Mesenchymal stem cell (in vitro differentiated cells and primary cell): Measurements from ENCODE around the gene COG4.

Experiments
- DNase-seq: peaks from one replicate; pipeline ENCODE4 v3.0.0-alpha.2; 2013
- H2AFZ ChIP-seq: one replicate; pipeline ENCODE4 v1.6.1; 2013; ENCODE audit warnings: low read depth, mild to moderate bottlenecking, control low read depth, inconsistent platforms, low read length, moderate library complexity
- H2AK5ac ChIP-seq: 2 replicates; pipeline ENCODE4 v1.6.1; 2013; ENCODE audit warnings: low read length, moderate library complexity, mild to moderate bottlenecking, inconsistent platforms; ENCODE audit not compliant: severe bottlenecking
- H2BK120ac ChIP-seq: one replicate; pipeline ENCODE4 v1.6.1; 2013; ENCODE audit warnings: low read depth, mild to moderate bottlenecking, inconsistent platforms, low read length, moderate library complexity
- H2BK12ac ChIP-seq, 2 experiments: one replicate each; pipeline ENCODE4 v1.6.1; 2013; ENCODE audit warnings: inconsistent platforms in 2 of 2, low read length in 2 of 2, mild to moderate bottlenecking in 2 of 2, moderate library complexity in 2 of 2, control low read depth in 1 of 2
- H2BK15ac ChIP-seq: one replicate; pipeline ENCODE4 v1.6.1; 2013; ENCODE audit warnings: mild to moderate bottlenecking, low read depth, inconsistent platforms; ENCODE audit not compliant: poor library complexity, severe bottlenecking
- H2BK5ac ChIP-seq: 2 replicates; pipeline ENCODE4 v1.6.1; 2013; ENCODE audit warnings: low read depth, mild to moderate bottlenecking, low read length, control low read depth, inconsistent platforms; ENCODE audit not compliant: poor library complexity, severe bottlenecking
- H3K14ac ChIP-seq, 2 experiments: one replicate each; pipeline ENCODE4 v1.6.1; 2013; ENCODE audit warnings: inconsistent platforms in 2 of 2, low read length in 2 of 2, control low read depth in 1 of 2, mild to moderate bottlenecking in 1 of 2, moderate library complexity in 1 of 2
- H3K18ac ChIP-seq, 2 experiments: one replicate each; pipeline ENCODE4 v1.6.1; 2013; ENCODE audit warnings: inconsistent platforms in 2 of 2, low read length in 2 of 2, control low read depth in 1 of 2, low read depth in 1 of 2, mild to moderate bottlenecking in 1 of 2
- H3K23ac ChIP-seq, 2 experiments: one replicate each; pipeline ENCODE4 v1.6.1; 2013; ENCODE audit warnings: inconsistent platforms in 2 of 2, low read length in 2 of 2, mild to moderate bottlenecking in 2 of 2, moderate library complexity in 2 of 2, control low read depth in 1 of 2
- H3K27ac ChIP-seq: 2 replicates; pipeline ENCODE4 v1.5.1; 2013; ENCODE audit warnings: mild to moderate bottlenecking, moderate library complexity, low read length, control low read depth, inconsistent platforms; ENCODE audit not compliant: poor library complexity, severe bottlenecking
- H3K27me3 ChIP-seq, 2 experiments: 2 replicates each; pipeline versions ENCODE4 v1.6.1 to v1.7.0; 2013; ENCODE audit warnings: low read length in 2 of 2, mild to moderate bottlenecking in 2 of 2, moderate library complexity in 2 of 2, control low read depth in 1 of 2, inconsistent platforms in 1 of 2; ENCODE audit not compliant: control insufficient read depth in 1 of 2, insufficient read depth in 1 of 2
- H3K36me3 ChIP-seq, 2 experiments: 2 replicates each; pipeline versions ENCODE4 v1.6.1 to v1.7.0; 2013; ENCODE audit warnings: low read length in 2 of 2, control low read depth in 1 of 2, inconsistent platforms in 1 of 2, low read depth in 1 of 2, mild to moderate bottlenecking in 1 of 2; ENCODE audit not compliant: insufficient read depth in 2 of 2, control insufficient read depth in 1 of 2
- H3K4ac ChIP-seq, 2 experiments: one replicate each; pipeline ENCODE4 v1.6.1; 2013; ENCODE audit warnings: inconsistent platforms in 2 of 2, low read length in 2 of 2, mild to moderate bottlenecking in 2 of 2, moderate library complexity in 2 of 2, control low read depth in 1 of 2, low read depth in 1 of 2
- H3K4me1 ChIP-seq: 2 replicates; pipeline ENCODE4 v1.6.1; 2013; ENCODE audit warnings: low read depth, low read length, control low read depth; ENCODE audit not compliant: control insufficient read depth, insufficient read depth
- H3K4me2 ChIP-seq: 2 replicates; pipeline ENCODE4 v1.6.1; 2013; ENCODE audit warnings: low read length, mild to moderate bottlenecking, inconsistent platforms; ENCODE audit not compliant: poor library complexity, severe bottlenecking
- H3K4me3 ChIP-seq, 2 experiments: 2 replicates each; pipeline versions ENCODE4 v1.5.1 to v1.7.0; 2013; ENCODE audit warnings: low read length in 2 of 2, mild to moderate bottlenecking in 2 of 2, control low read depth in 1 of 2, low read depth in 1 of 2; ENCODE audit not compliant: insufficient read depth in 1 of 2
- H3K79me1 ChIP-seq: replicated peaks from 2 replicates; pipeline ENCODE4 v1.6.1; 2013; ENCODE audit warnings: mild to moderate bottlenecking, control low read depth, low read length, inconsistent platforms; ENCODE audit not compliant: poor library complexity, severe bottlenecking
- H3K9ac ChIP-seq: 2 replicates; pipeline ENCODE4 v1.7.0; 2013; ENCODE audit warnings: mild to moderate bottlenecking, low read length, moderate library complexity
- H3K9me3 ChIP-seq: 2 replicates; pipeline ENCODE4 v1.7.0; 2013; ENCODE audit warnings: mild to moderate bottlenecking, low read length; ENCODE audit not compliant: control insufficient read depth
- H4K8ac ChIP-seq: one replicate; pipeline ENCODE4 v1.6.1; 2013; ENCODE audit warnings: inconsistent platforms, mild to moderate bottlenecking, low read length, moderate library complexity
- H4K91ac ChIP-seq: one replicate; pipeline ENCODE4 v1.6.1; 2013; ENCODE audit warnings: mild to moderate bottlenecking, low read length, inconsistent platforms
- WGBS: methylation state at CpG from one replicate; pipeline ENCODE4 v1.1.7; 2013; ENCODE audit warnings: mixed read lengths; 5-methylcytosine and 5-hydroxymethylcytosine counted together

Gene COG4

DNA sequence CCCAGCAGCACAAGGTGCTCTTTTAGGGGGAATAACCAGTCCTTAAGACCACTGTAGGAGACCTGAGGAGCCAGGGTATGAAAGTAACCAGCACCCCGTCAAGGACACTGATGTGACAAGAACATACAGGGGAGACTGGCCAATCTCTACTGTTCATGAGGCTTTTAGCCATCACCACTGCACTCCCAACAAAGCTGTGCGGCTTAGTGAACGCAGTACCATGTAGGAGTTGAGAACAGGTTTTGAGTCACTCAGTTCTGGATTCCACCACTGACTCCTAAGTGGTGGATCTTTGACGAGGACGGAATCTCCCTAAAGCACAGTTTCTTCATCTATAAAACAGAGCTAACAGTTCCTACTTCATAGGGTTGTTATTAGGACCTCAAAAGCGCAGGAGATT lies 26.8 kb downstream of the COG4 start:
- Histone ChIP-seq H4K91ac (no peak overlapping the region), H2AFZ (no peak overlapping the region), H3K18ac (no peak overlapping the region), H4K8ac (no peak overlapping the region), H2BK120ac (no peak overlapping the region), H3K4ac (no peak overlapping the region), H3K9me3 (no peaks in the 10 kb centered on the region), H3K4me3 (no peak overlapping the region), H2BK5ac (no peak overlapping the region), H3K27me3 (no peaks in the 10 kb centered on the region), H3K36me3 (peaks cover 36 to 76% of the 10 kb centered on the region in 2 experiments), H3K4me1 (peaks cover 3% of the 10 kb centered on the region), H2AK5ac (no peak overlapping the region), H3K4me2 (no peak overlapping the region), H3K14ac (no peak overlapping the region), H3K79me1 (peaks cover 3% of the 10 kb centered on the region), H3K27ac (no peak overlapping the region), H2BK12ac (no peak overlapping the region), H3K23ac (no peak overlapping the region), H3K9ac (no peak overlapping the region), H2BK15ac (no peak overlapping the region)
- no peak for DNase-seq
- 94% methylated on average over 6 of the region's 6 CpGs for WGBS

DNA sequence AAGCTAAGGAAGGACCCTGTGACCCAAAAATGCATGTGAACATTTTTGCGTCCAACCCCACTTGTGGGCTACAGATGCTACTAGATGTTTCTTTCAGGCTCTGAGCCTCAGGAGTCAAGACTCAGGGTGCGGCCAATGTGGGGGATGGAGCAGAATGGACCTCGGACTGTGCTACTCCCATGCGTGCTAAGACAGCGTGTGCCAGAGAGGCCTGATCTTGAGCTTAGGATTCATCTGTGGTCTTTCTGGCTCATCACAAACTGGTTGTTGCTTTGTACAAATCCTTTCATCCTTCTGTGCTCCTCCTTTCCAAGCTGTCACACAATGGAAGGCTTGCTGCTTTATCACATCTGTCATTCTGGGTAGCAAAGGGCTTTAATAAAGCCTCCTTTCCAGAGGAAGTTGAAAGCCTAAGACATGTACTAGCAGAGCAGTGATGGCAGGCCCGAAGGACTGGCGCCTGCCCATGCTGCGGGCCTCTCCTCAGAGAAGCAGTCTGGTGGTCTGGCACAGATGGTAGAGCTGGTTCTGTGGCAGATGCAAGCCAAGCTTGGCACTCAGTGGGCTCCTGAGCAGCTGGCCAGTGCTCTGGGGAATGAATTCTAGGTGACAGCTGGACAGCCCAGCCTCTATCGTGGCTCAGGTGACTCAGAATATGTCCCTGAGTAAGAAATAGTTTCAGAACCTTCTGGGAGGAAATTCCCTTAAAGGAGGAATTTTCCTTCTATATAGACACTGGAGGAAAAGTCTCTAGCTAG lies 27.8 kb downstream of the COG4 start:
- 98% methylated on average over 9 of the region's 9 CpGs for WGBS

DNA sequence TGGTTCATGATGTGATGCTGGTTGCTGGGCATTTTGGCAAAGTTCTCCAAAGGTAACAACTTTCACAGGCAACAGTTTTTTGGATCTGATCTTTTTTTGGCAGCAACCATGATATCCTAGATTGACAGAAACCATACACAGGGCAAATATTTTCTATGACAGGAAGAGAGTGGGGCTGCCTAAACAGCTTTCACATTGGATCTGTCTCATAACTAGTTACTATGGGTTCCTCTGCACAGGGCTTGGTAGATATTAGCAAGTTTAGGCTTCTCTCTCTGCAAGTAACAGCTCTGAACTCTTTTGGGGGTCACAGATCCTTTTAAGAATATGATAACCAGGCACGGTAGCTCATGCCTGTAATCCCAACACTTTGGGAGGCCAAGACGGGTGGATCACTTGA lies 28.6 kb downstream of the COG4 start:
- DNase-seq = no peak
- no peaks in the 10 kb centered on the region for H3K27me3 ChIP-seq
- no peaks in the 10 kb centered on the region for H3K9me3 ChIP-seq
- H2BK5ac ChIP-seq = no peak overlapping the region
- H4K8ac ChIP-seq = no peak overlapping the region
- H3K23ac ChIP-seq = no peak overlapping the region
- no peak overlapping the region for H4K91ac ChIP-seq
- H3K36me3 ChIP-seq = peaks cover 38 to 74% of the 10 kb centered on the region in 2 experiments
- H2AK5ac ChIP-seq = no peak overlapping the region
- no peak overlapping the region for H2AFZ ChIP-seq
- H3K14ac ChIP-seq = no peak overlapping the region
- H3K79me1 ChIP-seq = peaks cover 3% of the 10 kb centered on the region
- no peak overlapping the region for H2BK12ac ChIP-seq
- peaks cover 3% of the 10 kb centered on the region for H3K4me1 ChIP-seq
- H3K4me3 ChIP-seq = no peak overlapping the region
- no peak overlapping the region for H3K4me2 ChIP-seq
- H3K18ac ChIP-seq = no peak overlapping the region
- H3K4ac ChIP-seq = no peak overlapping the region
- H2BK120ac ChIP-seq = no peak overlapping the region
- no peak overlapping the region for H2BK15ac ChIP-seq
- no peak overlapping the region for H3K27ac ChIP-seq
- WGBS = 95% methylated on average over 2 of the region's 2 CpGs
- H3K9ac ChIP-seq = no peak overlapping the region

More for the DNA sequence above, 27.8 kb downstream of the COG4 start:
- Histone ChIP-seq H3K79me1 (peaks cover 3% of the 10 kb centered on the region), H2BK5ac (no peak overlapping the region), H3K4me1 (peaks cover 3% of the 10 kb centered on the region), H3K23ac (no peak overlapping the region), H3K14ac (no peak overlapping the region), H3K27me3 (no peaks in the 10 kb centered on the region), H3K9me3 (no peaks in the 10 kb centered on the region), H4K91ac (no peak overlapping the region), H3K4me3 (no peak overlapping the region), H3K27ac (no peak overlapping the region), H3K18ac (no peak overlapping the region), H2BK120ac (no peak overlapping the region), H2BK12ac (no peak overlapping the region), H4K8ac (no peak overlapping the region), H2AFZ (no peak overlapping the region), H3K4me2 (no peak overlapping the region), H3K36me3 (peaks cover 36 to 75% of the 10 kb centered on the region in 2 experiments), H3K4ac (no peak overlapping the region), H2AK5ac (no peak overlapping the region), H3K9ac (no peak overlapping the region), H2BK15ac (no peak overlapping the region)
- DNase-seq = no peak

DNA sequence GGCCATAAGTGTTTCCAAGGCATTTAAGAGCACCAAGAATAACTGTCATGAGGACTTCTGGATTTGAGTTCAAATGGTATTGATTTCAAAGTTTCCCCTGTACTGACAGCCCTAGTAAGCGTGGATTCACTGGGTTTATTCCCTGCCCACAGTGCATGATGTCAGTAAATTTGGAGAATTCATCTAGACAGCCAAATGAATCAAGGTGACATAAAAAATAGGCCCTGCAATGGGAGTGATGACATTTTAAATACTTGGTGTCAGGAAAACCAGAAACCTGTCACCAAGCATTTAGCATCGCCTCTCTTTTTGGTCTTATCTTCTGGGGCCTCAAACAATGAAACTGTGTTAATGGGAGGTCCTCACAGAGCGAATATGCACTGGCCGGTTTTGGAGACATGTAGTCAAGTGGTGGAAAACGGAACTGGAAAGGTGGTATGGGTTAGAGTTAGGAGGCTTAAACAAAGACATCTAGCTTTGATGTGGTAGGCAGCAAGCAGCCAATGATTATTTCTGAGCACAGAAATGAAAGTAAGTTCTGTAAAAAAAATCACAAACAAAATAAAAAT lies 29.1 kb downstream of the COG4 start:
- H2BK15ac ChIP-seq = no peak overlapping the region
- no peak overlapping the region for H2AK5ac ChIP-seq
- H3K23ac ChIP-seq = no peak overlapping the region
- H2BK12ac ChIP-seq = no peak overlapping the region
- H2AFZ ChIP-seq = no peak overlapping the region
- no peak overlapping the region for H2BK120ac ChIP-seq
- H3K4me3 ChIP-seq = no peak overlapping the region
- H3K4ac ChIP-seq = no peak overlapping the region
- H3K4me1 ChIP-seq = peaks cover 3% of the 10 kb centered on the region
- H3K9me3 ChIP-seq = no peaks in the 10 kb centered on the region
- H4K8ac ChIP-seq = no peak overlapping the region
- no peaks in the 10 kb centered on the region for H3K27me3 ChIP-seq
- peaks cover 41 to 77% of the 10 kb centered on the region in 2 experiments for H3K36me3 ChIP-seq
- H3K9ac ChIP-seq = no peak overlapping the region
- H3K4me2 ChIP-seq = no peak overlapping the region
- H3K18ac ChIP-seq = no peak overlapping the region
- no peak overlapping the region for H2BK5ac ChIP-seq
- 84% methylated on average over 5 of the region's 5 CpGs for WGBS
- no peak overlapping the region for H3K27ac ChIP-seq
- H4K91ac ChIP-seq = no peak overlapping the region
- peaks cover 3% of the 10 kb centered on the region for H3K79me1 ChIP-seq
- H3K14ac ChIP-seq = no peak overlapping the region
- DNase-seq = no peak
